GM12874 (cell line): ENCODE measurements around the gene PPP2R2B.

Experiments
- CTCF ChIP-seq: IDR thresholded peaks from 2 replicates; pipeline ENCODE4 v1.5.1; 2011; ENCODE audit warnings: low read depth, mild to moderate bottlenecking, control low read depth, low read length, moderate library complexity; ENCODE audit not compliant: insufficient read depth

Gene PPP2R2B

GRCh38 chr5:146878476-146879172 is at the start of gene PPP2R2B:
TSS of gene PPP2R2B (minus strand) at chr5:146878757.
- TF ChIP-seq CTCF: no peak

DNA sequence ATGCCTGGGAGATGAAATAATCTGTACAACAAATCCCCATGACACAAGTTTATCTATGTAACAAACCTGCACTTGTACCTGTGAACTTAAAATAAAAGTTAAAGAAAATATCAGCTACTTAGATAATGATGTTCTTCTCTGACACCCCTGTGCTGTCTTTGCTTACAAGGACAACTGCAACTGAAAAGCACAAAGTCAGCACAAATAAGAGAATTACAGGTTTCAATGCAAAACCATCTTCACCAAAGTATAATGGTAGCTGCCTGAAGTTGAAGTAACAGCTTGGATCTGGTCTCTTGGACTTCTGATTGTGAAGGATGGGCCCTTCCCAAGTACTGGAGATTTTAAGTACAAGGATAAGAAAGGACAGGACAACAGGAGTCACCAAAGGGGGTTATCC is 45.6 kb upstream of the PPP2R2B start:
- no peak for TF ChIP-seq CTCF

DNA sequence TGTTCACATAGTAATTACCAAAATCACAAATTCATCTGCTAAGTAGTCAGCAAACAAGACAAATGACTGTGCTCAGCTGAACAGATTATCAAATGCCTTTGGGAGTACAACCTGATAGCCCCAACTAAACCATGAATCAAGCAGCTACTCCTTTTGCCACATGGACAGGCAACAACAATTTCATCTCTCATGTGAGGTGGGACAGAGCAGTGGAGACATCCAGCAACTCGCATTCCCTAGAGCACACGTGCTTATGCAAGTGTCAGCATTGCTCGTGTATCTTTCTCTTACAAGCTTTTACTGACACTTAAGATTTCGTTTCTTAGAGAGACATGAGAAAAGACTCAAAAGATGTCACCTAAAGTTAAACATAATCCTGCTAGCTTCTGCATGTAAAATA is 42.7 kb upstream of the PPP2R2B start:
- TF ChIP-seq CTCF: no peak

- TF ChIP-seq CTCF: no peak
Measured at GRCh38 chr5:146920351-146920881, 41.9 kb upstream of the PPP2R2B start.

GRCh38 chr5:146919304-146919703 is 40.7 kb upstream of the PPP2R2B start:
- TF ChIP-seq CTCF: no peak

DNA sequence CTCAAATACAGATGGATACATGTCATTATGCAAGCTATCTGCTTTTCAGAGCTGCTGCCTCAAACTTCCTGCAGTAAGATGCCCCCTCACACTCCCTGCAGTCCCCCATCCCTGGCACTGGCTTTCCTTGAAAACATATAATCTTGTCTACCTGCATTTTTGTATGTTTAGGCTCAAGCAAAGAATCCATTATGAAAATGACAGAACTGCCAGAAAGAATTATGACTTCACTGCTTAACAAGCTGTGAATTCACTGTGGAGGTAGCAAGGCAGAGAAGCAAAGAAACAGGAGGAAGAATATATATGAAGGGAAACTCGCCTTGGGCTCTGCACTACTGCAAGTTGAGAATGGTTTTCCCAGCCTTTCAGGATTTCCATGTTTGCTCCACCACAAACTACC is 39.4 kb upstream of the PPP2R2B start:
- TF ChIP-seq CTCF: no peak

- TF ChIP-seq CTCF: no peak
Measured at GRCh38 chr5:146912874-146913273, 34.3 kb upstream of the PPP2R2B start.

DNA sequence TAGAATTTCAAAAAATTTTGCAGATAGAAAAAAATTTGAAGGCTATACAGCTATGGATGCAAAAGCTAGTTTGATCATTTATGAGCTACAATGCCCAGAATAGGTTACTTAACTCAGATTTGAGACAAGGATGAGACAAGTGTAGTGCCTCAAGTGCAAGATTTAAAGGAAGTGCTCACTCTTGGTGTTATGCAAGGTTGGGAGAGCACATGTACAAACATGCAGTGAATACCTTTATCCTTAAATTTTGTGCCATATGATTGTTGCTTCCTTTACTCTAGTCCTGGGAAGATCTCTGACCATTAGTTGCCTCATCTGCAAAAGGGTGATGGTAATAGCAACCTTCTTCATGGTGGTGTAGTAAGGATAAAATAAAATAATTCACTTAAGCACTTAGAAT is 31.7 kb upstream of the PPP2R2B start:
- no peak for TF ChIP-seq CTCF
